GM18867 (cell line): Measurements from ENCODE around the gene NPIPB13.
"Not testable (repeated sequence)": the region's sequence is repeated elsewhere in the genome, so short reads cannot be mapped to it uniquely, and the experiment has no call there.

Experiments used
- ATAC-seq: cut with Tn5 transposase; IDR thresholded peaks from one replicate; pipeline ENCODE4 v1.9.1; 2021; ENCODE audit warnings: mild to moderate bottlenecking, moderate library complexity; ENCODE audit not compliant: unreplicated experiment

The NPIPB13 gene

DNA sequence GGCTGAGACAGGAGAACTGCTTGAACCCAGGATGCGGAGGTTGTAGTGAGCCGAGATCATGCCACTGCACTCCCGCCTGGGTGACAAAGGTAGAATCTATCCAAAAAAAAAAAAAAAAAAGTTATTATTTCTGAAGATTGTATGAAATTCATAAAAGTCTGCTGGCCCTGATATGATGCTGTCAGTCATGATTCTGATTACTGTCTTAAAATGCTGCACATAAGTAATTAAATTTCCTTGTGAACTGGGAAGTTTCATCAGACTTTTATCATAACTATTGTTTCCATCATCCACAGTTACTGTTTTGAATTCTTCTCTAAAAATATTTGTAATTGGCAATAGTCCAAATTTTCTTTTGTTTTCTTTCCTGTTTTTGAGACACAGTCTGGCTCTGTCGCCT, at the start of gene NPIPB13:
NPIPB13 (minus strand) TSS at position 101 of the 400 bp plus-strand sequence. CDS start 2,906 bp downstream, outside the sequence.
- ATAC-seq: not testable (repeated sequence)

DNA sequence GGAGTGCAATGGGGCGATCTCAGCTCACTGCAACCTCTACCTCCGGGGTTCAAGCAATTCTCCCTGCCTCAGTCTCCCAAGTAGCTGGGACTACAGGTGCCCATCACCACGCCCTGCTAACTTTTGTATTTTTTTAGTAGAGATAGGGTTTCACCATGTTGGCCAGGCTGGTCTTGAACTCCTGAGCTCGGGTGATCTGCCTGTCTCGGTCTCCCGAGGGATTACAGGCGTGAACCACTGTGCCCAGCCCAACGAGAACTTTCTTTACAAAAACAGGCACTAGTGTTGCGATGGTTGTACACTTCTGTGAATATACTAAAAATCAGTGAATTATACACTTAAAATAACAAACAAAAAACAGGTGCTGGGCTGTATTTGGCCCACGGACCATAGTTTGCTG, 34.1 kb upstream of the NPIPB13 start:
- ATAC-seq: not testable (repeated sequence)

DNA sequence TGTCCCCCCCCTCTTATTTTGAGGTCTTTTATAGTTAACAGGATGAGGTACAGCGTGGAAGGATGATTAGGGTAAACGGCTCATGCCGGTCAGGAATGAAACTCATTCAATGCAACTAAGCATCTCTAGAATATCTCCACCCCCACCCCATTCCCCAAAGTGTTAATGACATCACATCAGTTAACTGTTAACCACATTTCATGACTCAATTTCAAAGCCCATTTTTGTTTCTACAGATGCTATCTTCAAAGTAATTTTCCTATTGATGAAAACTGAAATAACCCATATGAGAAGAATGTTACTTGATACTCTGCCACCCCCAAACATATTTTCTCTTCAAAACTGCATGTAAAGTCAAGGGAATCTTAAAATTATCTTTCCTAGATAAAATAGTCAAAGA, 30.2 kb upstream of the NPIPB13 start:
- not testable (repeated sequence) for ATAC-seq

DNA sequence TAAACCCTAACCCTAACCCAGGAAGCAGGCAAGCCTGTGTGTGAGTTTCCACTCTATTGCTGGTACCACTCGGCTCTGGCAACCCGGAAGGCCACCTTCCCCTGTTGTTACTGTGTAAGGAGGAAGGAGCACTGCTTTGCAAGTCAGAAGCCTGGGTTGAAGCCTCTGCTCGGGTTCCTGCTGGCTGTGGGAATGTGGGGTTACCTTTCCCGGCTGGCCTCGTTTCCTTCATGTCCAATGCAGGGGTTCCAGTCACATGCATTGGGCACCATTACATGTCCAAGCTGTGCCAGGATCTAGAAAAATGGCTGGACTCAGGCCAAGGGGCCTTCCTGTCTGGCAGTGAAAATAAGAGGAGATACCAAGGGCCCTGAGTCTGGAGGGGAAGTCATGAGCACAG, 31.2 kb downstream of the NPIPB13 start:
- ATAC-seq: not testable (repeated sequence)

DNA sequence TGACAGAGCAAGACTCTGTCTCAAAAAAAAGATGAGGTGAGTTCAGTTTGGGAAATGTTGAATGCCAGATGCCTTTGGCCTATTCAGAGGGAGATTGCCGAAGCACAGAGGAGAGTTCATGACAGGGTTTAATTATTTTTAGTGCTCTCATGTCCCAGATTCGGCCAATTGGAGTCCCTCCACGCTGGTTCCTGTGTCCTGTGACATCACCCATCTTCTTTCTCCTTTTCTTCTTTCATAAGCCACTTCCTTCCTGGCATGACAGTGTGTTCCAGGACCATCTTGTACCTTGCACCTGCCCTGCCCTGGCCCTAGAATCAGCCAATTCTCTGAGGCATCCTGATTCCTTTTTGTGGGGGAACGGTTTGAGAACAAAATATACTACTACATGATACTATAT, 36.9 kb downstream of the NPIPB13 start:
- not testable (repeated sequence) for ATAC-seq

DNA sequence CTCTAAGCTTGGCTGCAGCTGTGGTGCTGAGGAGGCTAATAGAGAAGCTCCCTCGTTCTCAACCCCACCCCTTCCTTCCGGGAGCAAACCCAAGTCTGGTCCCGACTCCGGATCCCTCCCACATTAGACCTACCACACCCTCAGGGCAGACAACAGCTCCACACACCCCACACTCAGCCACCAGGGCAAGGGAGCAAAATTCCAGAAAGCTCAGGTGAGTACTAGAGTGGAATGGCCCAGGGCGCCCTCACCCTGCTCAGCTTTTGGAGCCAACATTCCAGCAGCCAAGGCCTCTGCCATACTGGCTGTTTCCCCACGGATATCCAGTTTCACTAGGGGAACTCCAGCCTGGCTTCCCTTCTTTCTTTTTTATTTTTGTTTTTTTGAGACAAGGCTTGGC, 39.2 kb downstream of the NPIPB13 start:
- peak; percentile 39 for ATAC-seq

DNA sequence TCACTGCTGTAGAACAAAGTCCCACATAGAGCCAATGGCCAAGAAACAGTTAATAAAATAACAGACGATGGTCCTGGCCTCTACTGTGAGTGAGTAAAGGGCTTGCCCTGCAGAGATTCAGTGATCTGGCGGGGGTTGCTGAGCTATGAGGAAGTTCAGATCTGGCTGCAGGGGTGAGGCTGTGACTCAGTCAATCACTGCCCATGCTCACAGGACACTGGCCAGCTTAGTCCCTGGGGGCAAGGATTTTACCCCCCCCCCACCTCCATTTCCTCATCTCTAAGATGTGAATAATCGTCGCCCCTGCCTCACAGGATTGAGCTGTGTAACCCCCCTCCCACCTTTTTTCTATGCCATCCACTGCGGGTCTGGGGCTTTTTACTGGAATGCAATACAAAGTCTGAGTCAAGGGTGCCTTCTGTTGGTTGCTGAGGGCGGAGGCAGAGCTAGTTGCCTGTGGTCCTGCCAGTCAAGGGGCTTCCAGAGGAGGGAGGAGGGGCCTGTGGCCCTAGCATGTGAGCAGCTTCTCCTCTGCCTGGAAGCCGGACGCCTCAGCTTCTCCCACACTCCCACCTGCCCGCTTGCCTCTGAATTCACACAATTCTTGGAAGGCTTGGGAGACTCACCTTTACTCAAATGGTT, 41.1 kb downstream of the NPIPB13 start:
- not testable (repeated sequence) for ATAC-seq

DNA sequence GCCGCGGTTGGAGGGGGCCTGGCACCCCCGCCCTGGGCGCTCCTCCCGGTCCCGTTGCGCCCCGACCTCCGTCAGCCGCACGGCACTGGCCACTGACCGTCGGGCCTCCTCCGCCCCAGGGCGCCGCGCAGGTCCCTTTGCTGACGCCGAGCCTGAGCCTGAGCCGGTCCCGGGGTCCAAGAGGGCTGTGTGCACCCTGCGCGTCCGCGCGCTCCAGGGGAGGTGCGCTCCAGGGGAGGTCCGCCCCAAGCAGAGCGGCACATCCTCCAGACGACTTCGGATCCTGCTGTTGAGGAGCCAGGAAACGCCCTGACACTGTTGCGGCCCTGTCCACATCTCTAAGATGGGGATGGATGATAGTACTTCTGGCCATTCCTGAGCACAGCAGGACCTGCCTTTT, 42.0 kb downstream of the NPIPB13 start:
- ATAC-seq: not testable (repeated sequence)

DNA sequence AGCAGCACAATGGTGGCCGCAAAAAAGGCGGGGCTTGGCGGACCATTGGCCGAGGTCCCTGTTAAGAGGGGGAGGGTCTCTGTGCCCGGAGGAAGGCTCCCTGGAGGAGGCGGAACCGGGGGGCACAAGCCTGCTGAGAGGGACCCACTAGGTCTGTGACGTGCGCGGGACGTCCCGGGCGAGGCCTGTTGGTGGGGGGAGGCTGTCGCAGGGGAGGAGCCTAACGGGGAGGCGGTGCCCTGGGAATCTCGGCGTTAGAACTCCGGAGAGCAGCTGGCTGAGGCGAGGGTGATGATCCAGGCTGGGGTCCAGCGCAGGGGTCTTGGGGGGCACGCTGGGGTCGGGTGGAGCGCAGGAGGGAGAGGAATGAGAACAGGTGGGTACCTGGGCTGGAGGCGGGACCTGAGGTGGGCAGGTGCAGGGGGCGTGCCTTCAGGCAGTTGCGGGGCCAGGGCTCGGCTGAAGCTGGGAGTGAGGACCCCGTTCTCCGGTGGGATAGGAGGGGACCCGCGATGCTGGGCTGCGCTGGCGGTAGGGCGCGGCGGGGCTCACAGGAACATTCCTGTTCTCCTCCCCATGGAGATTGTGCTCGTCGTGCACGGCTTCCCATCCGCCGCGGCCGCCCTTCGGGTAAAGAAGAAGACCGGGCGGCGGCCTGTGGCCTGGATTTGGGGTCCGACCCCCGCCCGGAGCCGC, 42.6 kb downstream of the NPIPB13 start:
- not testable (repeated sequence) for ATAC-seq

DNA sequence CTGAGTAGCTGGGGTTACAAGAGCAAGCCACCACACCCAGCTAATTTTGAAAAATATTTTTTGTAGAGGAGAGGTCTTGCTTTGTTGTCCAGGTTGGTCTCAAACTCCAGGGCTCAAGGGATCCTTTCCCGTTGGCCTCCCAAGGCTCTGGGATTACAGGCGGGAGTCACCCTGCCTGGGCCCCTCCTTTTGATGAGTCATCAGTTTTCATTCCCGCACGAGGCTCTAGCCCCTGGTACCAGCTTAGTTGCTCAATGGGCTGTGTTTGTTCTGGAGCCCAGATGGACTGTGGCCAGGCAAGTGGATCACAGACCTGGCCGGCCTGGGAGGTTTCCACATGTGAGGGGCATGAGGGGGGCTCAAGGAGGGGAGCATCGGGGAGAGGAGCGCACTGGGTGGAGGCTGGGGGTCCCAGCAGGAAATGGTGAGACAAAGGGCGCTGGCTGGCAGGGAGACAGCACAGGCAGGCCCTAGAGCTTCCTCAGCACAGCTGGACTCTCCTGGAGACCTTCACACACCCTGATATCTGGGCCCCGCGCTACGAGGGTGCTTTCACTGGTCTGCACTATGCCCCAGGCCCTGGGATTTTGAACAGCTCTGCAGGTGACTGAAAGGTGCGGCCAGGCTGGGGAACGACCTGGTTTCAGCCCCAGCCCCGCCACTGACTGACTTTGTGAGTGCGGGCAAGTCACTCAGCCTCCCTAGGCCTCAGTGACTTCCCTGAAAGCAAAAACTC, 48.5 kb downstream of the NPIPB13 start:
- not testable (repeated sequence) for ATAC-seq

DNA sequence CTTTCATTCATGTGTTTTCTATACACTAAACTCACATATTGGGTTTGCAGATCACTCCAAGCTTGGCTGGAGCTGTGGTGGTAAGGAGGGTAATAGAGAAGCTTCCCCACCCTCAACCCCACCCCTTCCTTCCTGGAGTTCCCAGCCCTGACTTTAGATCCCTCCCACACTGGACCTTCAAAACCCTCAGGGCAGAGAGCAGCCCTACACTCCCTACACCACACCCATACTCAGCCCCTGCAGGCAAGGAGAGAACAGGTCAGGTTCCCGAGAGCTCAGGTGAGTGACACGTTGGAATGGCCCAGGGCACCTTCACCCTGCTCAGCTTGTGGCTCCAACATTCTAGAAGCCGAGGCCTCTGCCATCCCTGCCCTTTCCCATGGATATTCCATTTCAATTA, 49.2 kb downstream of the NPIPB13 start, which contains the start of gene SULT1A3:
SULT1A3 (plus strand) TSS at position 207 of the 400 bp plus-strand sequence. CDS start 1,474 bp downstream, outside the sequence.
- ATAC-seq: not testable (repeated sequence)
